Endothelial cell of umbilical vein (primary cell): ENCODE data around the gene CLIP3. TPM values are rescaled to one million over a fixed set of nuclear protein-coding genes. Genes with fewer than 3 reads are reported as not detected.

Experiments
- BruUV-seq: library from RNA; stranded (reverse); fragments of 400-500 nt; replicated peaks from 2 replicates; lab custom pipeline; 2021; lab: Mats Ljungman, UMichigan
- CTCF ChIA-PET: fragments of 300-600, 350-600 bp; sonication (Branson Sonifier 250); formaldehyde crosslinking; loops from one replicate; lab custom pipeline; 2021; ENCODE audit warnings: antibody characterized with exemption, inconsistent platforms; lab: Charles Lee
- POLR2A ChIA-PET: fragments of 300-600, 350-600 bp; sonication (Branson Sonifier 250); formaldehyde crosslinking; loops from one replicate; lab custom pipeline; 2021; ENCODE audit warnings: antibody characterized with exemption, inconsistent platforms; lab: Charles Lee
- DNase-seq: peaks from one replicate; pipeline ENCODE4 v3.0.0-alpha.2; 2011; ENCODE audit warnings: low read depth, low spot score
- FAIRE-seq: peaks from 2 replicates; lab custom pipeline; 2011; peaks lifted over from hg19 to GRCh38; lab: Jason Lieb, UNC
- H2AFZ ChIP-seq: 2 replicates; pipeline ENCODE4 v1.6.0; 2012; ENCODE audit warnings: low read depth, low read length, control low read depth, inconsistent platforms
- H3K27ac ChIP-seq: 2 replicates; pipeline ENCODE4 v1.5.1; 2011; ENCODE audit warnings: low read depth, mild to moderate bottlenecking, control low read depth, low read length, moderate library complexity; ENCODE audit not compliant: insufficient read depth
- H3K27me3 ChIP-seq, 2 experiments: 2 replicates each; pipeline versions ENCODE4 v1.6.0 to v1.6.1; 2011; ENCODE audit warnings: low read length in 2 of 2, mixed read lengths in 1 of 2; ENCODE audit not compliant: control insufficient read depth in 2 of 2, insufficient read depth in 2 of 2
- H3K36me3 ChIP-seq, 2 experiments: 2 replicates in 1 of 2; 3 replicates in 1 of 2; pipeline ENCODE4 v1.5.1; 2011; ENCODE audit warnings: low read length in 2 of 2, mild to moderate bottlenecking in 1 of 2, moderate library complexity in 1 of 2; ENCODE audit not compliant: control insufficient read depth in 2 of 2, insufficient read depth in 2 of 2; ENCODE audit errors: extremely low read depth in 1 of 2
- H3K4me1 ChIP-seq: 3 replicates; pipeline ENCODE4 v1.5.1; 2011; ENCODE audit warnings: mild to moderate bottlenecking, low read length; ENCODE audit not compliant: control insufficient read depth, insufficient read depth; ENCODE audit errors: extremely low read depth
- H3K4me2 ChIP-seq: 2 replicates; pipeline ENCODE4 v1.6.1; 2011; ENCODE audit warnings: low read length, control low read depth, mixed read lengths; ENCODE audit not compliant: insufficient read depth
- H3K4me3 ChIP-seq, 3 experiments: fragments of 200-600 bp in 1 of 3; sonication (generic), shearing (Covaris generic) in 1 of 3; replicated peaks in 1 of 3; 2 replicates each; pipeline ENCODE4 v1.5.1; 2011 to 2016; ENCODE audit warnings: control low read depth in 3 of 3, low read length in 3 of 3, mild to moderate bottlenecking in 2 of 3, inconsistent platforms in 1 of 3, low read depth in 1 of 3, moderate library complexity in 1 of 3; ENCODE audit not compliant: insufficient read depth in 1 of 3
- H3K79me2 ChIP-seq: 2 replicates; pipeline ENCODE4 v1.6.0; 2012; ENCODE audit warnings: low read length, inconsistent platforms; ENCODE audit not compliant: control insufficient read depth, insufficient read depth
- H3K9ac ChIP-seq: replicated peaks from 2 replicates; pipeline ENCODE3; 2011; ENCODE audit warnings: low read length, control low read depth; ENCODE audit not compliant: insufficient read depth; ENCODE audit errors: extremely low read depth
- H3K9me1 ChIP-seq: replicated peaks from 3 replicates; pipeline ENCODE4 v1.6.0; 2011; ENCODE audit warnings: mild to moderate bottlenecking, low read length; ENCODE audit not compliant: control insufficient read depth, insufficient read depth; ENCODE audit errors: extremely low read depth
- H3K9me3 ChIP-seq: replicated peaks from 2 replicates; pipeline ENCODE4 v1.5.1; 2012; ENCODE audit warnings: low read length, inconsistent platforms; ENCODE audit not compliant: control insufficient read depth, insufficient read depth
- H4K20me1 ChIP-seq: replicated peaks from 2 replicates; pipeline ENCODE3; 2011; ENCODE audit warnings: mild to moderate bottlenecking, low read length; ENCODE audit not compliant: control insufficient read depth, insufficient read depth; ENCODE audit errors: extremely low read depth
- CTCF ChIP-seq, 2 donors: IDR thresholded peaks; 1 replicate in 1 of 2; 2 replicates in 1 of 2; pipeline ENCODE4 v1.5.1; 2011; ENCODE audit warnings: low read length in 2 of 2, mild to moderate bottlenecking in 2 of 2, moderate library complexity in 2 of 2, control low read depth in 1 of 2, inconsistent platforms in 1 of 2, low read depth in 1 of 2; ENCODE audit not compliant: insufficient read depth in 1 of 2; ENCODE audit errors: extremely low read depth in 1 of 2
- EZH2 ChIP-seq: IDR thresholded peaks from 2 replicates; pipeline ENCODE4 v1.6.1; 2012; ENCODE audit warnings: borderline replicate concordance, low read depth, mild to moderate bottlenecking, moderate library complexity, low read length, inconsistent platforms; ENCODE audit not compliant: severe bottlenecking
- FOS ChIP-seq: IDR thresholded peaks from 2 replicates; pipeline ENCODE4 v1.6.1; 2011; ENCODE audit warnings: mild to moderate bottlenecking, low read length, moderate library complexity, borderline replicate concordance; ENCODE audit not compliant: insufficient read depth
- GATA2 ChIP-seq: IDR thresholded peaks from 2 replicates; pipeline ENCODE4 v1.7.0; 2011; ENCODE audit warnings: low read depth, mild to moderate bottlenecking, moderate library complexity, mixed read lengths, low read length; ENCODE audit not compliant: insufficient read length, insufficient read depth
- JUN ChIP-seq: IDR thresholded peaks from 2 replicates; pipeline ENCODE4 v1.6.1; 2011; ENCODE audit warnings: borderline replicate concordance, low read depth; ENCODE audit not compliant: insufficient read length, insufficient read depth
- MYC ChIP-seq: IDR thresholded peaks from one replicate; pipeline ENCODE4 v1.6.1; 2011; ENCODE audit warnings: mild to moderate bottlenecking, low read depth, low read length
- POLR2A ChIP-seq: IDR thresholded peaks from 2 replicates; pipeline ENCODE4 v1.6.1; 2012; ENCODE audit warnings: low read depth, mild to moderate bottlenecking, control low read depth, low read length
- POLR2AphosphoS5 ChIP-seq: IDR thresholded peaks from 2 replicates; pipeline ENCODE4 v1.6.1; 2012; ENCODE audit warnings: low read depth, mild to moderate bottlenecking, control low read depth, low read length, moderate library complexity; ENCODE audit not compliant: insufficient read depth
- dilution Hi-C: fragments of 300-500 bp; cut with MboI; formaldehyde crosslinking; loops from one replicate; pipeline ENCODE4 v1.15.0; 2019; ENCODE audit warnings: low sequenced_read_pairs; ENCODE audit not compliant: extremely low pct_ligation_motif_present
- intact Hi-C: fragments of 100-400 bp; cut with micrococcal nuclease; formaldehyde crosslinking; loops from one replicate; pipeline ENCODE4 v1.10.0; 2022
- polyA plus RNA-seq, 4 experiments: library from polyadenylated mRNA; depleted of rRNA in 3 of 4; stranded (reverse) in 3 of 4; unstranded in 1 of 4; fragments of >200 nt; gene quantifications; 2 replicates each; pipeline versions ENCODE4 v1.2.1 to v1.2.3, GENCODE V29; 2011 to 2012; ENCODE audit warnings: missing spikeins in 1 of 4
- total RNA-seq: library from RNA; stranded (reverse); gene quantifications from 2 replicates; pipeline ENCODE4 v1.2.3, GENCODE V29; 2021
- TF ChIP-seq, protein P1 (sequence below): IDR thresholded peaks from 2 replicates; pipeline ENCODE4 v1.6.1; 2011; ENCODE audit not compliant: insufficient read depth, insufficient read length

The CLIP3 gene
- total and polyA plus RNA-seq, 2 donors (not counting 3 experiments of a cell fraction or from before 2014, with no cell fraction given): 7.0 to 24.4 TPM

DNA sequence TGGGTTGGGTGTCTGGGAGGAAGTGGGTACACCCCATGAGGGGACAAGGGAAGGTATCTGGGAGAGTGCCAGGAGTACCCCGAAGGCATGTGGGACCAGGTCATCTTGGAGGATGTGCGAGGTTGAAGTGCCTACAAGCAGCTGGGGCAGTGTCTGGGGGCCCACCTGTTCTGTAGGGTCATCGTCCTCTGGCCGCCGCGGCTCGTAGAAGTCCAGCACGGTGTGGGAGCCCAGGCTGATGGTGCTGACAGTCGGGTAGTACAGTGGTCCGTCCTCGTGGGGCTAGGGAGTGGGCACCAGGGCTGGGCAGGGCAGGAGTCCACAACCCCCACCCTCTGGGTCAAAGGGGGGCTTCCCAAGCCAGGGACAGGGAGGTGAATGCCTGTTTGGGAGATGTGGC, 22.3 kb downstream of the CLIP3 start:
- dilution Hi-C loops (no loop called here), intact Hi-C loops (no loop called here)
- ChIA-PET POLR2A (no interaction called here), CTCF (interaction anchor here (2.0 kb wide), 1 partner anchor 118 kb away, joined by 4 read pairs; no protein-coding TSS in a partner anchor)
- Histone ChIP-seq H4K20me1 (no peaks in the 10 kb centered on the region), H3K9me3 (no peaks in the 10 kb centered on the region), H3K4me2 (no peak overlapping the region), H3K27ac (no peak overlapping the region), H2AFZ (no peak overlapping the region), H3K79me2 (no peaks in the 10 kb centered on the region), H3K27me3 (no peaks in the 10 kb centered on the region), H3K4me3 (no peak overlapping the region), H3K9ac (no peak overlapping the region), H3K9me1 (no peaks in the 10 kb centered on the region), H3K4me1 (peaks cover 14% of the 10 kb centered on the region), H3K36me3 (no peaks in the 10 kb centered on the region)
- DNase-seq (no peak), FAIRE-seq (no peak)
- no peak for TF ChIP-seq JUN
- TF ChIP-seq CTCF (IDR thresholded peaks at IDR 0.05; ENCODE audit: extremely low read depth in 1 of 2, insufficient read depth in 1 of 2, low read depth in 1 of 2, low read length in 2 of 2): no peak
- TF ChIP-seq, protein P1, sequence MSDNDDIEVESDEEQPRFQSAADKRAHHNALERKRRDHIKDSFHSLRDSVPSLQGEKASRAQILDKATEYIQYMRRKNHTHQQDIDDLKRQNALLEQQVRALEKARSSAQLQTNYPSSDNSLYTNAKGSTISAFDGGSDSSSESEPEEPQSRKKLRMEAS: no peak
- no peak for TF ChIP-seq FOS
- TF ChIP-seq MYC: no peak
- no peak for TF ChIP-seq EZH2
- TF ChIP-seq POLR2A: no peak
- TF ChIP-seq GATA2: no peak
- no peak for TF ChIP-seq POLR2AphosphoS5
- no TSS peak for BruUV-seq
